MM.1S (cell line): ENCODE results near the gene SGPP1.

Source experiments
- CTCF ChIP-seq: fragments of 300-600 bp; sonication (generic); IDR thresholded peaks from 2 replicates; pipeline ENCODE4 v1.5.1; 2016; ENCODE audit warnings: antibody characterized with exemption, low read length, mixed read lengths
- EZH2 ChIP-seq: fragments of 300-600 bp; sonication (generic); optimal IDR thresholded peaks from 2 replicates; pipeline ENCODE3; 2017; ENCODE audit warnings: low read depth, mild to moderate bottlenecking, antibody characterized with exemption, low read length, mixed read lengths

GRCh38 chr14:63773504-63773903 lies 45.6 kb upstream of the SGPP1 start:
- TF ChIP-seq CTCF (no peak), EZH2 (no peak)
